Measurements from ENCODE around the gene TOX3.

- TF ChIP-seq TSHZ2 (CRISPR knock-in tag; IDR thresholded peaks at IDR 0.05) (no peak), ESRRG (CRISPR knock-in tag; IDR thresholded peaks at IDR 0.05) (no peak), ARNTL (CRISPR knock-in tag; IDR thresholded peaks at IDR 0.05; ENCODE audit: borderline replicate concordance, low read depth) (no peak), TOX (CRISPR knock-in tag; IDR thresholded peaks at IDR 0.05; ENCODE audit: borderline replicate concordance) (no peak), ZFP30 (CRISPR knock-in tag; IDR thresholded peaks at IDR 0.05) (no peak), SNAI2 (CRISPR knock-in tag; IDR thresholded peaks at IDR 0.05) (no peak)
These were observed 153.5 kb downstream of the TOX3 start for GRCh38 chr16:52393448-52393847.
